Fibroblast of skin of back (primary cell): ENCODE data around the gene RRAS.

Experiments
- DNase-seq: peaks from one replicate; pipeline ENCODE4 v3.0.0-alpha.2; 2013

Gene RRAS

DNA sequence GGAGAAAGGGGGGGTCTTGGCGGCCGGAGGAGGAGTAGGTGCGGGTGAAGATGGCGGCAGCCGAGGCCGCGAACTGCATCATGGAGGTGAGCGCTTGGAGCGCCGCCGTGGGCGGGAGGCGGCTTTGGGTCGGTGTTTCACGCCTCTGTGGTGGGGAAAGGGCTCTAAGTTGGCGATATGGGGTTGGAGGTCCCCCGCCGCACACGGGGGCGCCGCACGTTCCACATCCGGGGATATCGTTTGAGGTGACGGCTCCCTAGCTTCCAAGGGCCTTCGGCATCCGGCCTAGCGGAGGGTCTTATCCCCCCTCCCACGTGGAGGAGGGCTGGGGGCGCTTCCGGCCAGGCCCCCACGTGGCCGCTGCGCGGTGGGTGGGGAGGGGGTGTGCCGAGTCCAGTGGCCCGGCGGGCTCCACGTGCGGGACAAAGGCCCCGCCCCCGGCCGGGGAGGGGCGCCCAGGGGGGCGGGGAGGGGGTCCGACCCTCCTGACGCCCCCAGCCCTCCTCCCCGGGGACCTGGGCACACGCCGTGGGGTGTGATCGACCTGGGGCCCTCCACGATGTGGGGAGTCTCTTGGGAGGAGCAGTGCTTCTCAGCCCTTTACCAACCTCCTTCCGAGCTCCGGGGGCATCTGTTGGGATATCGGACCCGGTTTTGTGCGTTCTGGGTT is 37.4 kb upstream of the RRAS start, which contains the start of gene PRMT1:
PRMT1 (plus strand) TSS at position 41 of the 670 bp plus-strand sequence; CDS start at position 51, 10 bp downstream.
- peak; percentile 35 for DNase-seq

DNA sequence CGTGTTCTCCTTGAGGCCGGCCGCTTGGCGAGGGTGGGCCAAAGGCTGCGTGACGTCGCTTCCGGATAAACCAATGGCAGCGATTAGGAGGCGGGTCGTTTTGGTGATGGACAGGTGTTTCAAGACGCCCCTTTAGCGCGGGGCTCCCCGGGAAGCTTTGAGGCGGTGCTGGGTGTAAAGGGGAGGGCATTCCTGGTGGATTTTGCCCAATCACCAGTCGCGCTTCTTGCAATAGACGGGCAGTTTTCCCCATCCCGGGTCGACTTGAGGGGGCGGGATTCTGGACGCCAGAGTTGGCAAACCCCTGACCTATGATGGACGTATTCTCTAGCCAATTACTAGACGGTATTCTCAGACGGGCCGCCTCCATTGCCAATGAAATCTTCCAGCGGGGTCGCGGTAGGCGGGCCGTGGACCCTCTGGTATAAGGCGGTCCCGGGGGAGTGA is 36.9 kb upstream of the RRAS start:
- DNase-seq = peak; percentile 100

- DNase-seq = peak; percentile 91
Observed at GRCh38 chr19:49676136-49676783, 36.3 kb upstream of the RRAS start.

DNA sequence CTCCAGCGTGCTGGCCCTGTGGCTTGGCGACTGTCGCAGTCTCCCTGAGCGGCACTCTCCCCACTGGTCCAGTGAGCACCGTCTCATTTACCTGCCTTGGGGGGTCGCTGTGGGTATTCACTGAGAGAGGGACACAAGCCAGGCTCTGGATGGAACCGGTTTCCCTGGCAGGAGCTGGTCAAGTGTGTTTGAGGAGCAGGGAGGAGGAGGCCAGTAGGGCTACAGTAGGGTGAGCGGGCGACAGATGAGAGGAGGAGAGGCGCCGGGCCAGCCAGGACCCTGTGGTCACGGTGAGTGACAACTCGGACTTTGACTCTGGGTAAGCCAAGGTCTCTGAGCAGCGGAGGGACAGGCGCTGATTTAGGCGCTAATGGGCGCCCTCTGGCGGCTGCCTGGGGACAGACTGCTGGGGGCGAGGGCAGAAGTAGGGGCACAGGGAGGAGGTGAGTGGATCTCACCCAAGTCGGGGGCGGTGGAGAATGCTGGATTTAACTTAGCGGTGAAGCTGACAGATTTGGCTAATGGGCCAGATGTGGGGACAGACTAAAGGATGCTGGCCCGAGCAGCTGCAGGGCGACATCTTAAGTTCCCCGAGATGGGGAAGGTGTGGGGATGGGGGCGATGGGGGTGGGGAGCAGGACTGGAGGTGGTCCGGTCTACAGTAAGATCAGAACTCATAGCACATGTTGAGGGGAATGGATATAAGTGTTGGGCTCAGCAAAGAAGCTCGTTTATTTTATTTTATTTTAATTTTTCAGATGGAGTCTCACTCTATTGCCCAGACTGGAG is 32.4 kb upstream of the RRAS start:
- peak; percentile 58 for DNase-seq

- DNase-seq = no peak
Observed at GRCh38 chr19:49669516-49669915, 29.6 kb upstream of the RRAS start.

DNA sequence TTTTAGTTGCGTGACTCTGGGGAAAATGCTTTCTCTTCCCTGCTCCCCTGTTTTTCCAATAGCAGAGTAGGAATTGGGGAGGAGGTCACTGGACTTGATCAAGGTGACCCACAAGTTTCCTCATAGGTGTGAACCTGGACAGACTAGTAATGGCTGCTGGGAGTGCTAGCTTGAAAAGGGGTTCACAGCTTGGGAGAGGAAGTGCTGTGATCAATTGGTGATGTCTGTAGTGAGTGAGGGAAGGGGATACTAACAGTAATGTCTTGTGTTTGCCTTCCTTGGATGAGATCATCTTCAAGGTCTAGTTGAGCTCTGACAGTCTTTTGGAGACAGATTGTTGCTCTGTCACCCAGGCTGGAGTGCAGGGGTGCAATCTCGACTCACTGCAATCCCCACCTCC is 27.5 kb upstream of the RRAS start:
- no peak for DNase-seq

DNA sequence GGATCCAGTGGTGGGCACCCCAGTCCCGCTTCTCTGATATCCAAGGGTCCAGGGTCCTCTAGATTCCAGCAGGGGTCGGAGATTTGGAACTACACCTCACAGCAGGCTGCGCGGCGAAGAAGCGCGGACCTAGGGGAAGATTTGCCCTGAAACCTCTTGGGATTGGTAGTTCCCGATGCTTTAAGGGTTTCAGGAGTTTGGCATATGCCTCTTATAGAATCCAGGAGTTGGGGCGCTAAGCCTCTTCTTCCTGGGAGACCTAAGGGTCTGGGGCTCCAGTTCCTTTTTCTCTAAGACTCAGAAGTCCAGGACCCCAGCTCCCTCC is 26.1 kb upstream of the RRAS start:
- no peak for DNase-seq

DNA sequence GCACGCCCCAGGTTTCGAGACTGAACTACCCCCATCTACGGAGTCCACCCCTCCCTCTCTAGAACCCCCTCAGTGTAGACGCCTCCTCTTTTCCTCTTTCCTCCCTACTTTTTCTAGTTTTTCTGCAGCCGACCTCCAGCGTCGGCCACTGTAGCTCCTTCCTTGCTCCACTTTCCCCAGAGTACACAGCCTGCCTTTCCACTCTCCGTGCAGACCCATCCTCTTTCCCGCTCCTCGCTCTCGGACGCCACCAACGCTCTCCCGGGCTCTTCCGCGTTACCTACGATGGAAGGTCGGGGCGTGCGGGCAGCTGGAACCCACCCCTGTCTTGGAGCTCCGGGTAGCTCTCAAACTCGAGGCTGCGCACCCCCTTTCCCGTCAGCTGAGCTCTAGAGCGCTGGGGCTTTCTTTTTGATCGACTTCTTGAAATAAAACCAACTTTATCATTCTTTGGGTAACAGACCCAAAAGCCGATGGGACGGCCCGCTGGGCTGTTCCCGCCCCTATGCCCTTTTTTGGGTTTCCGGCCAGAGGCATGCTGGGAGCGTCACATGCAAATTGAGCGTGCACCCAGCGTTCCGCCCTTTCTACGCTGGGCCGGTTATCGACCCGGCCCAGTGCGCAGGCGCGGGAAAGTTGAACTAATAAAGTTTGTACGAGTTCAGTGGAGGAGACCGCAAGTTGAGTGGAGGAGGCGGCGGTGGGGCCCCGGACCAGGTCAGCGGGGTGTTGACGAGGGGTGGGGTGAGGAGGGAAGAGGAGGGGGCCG is 25.6 kb upstream of the RRAS start, which contains the start of the genes BCL2L12 and IRF3:
BCL2L12 (plus strand) TSS at position 583 of the 769 bp plus-strand sequence. CDS start 760 bp downstream, outside the sequence.
IRF3 (minus strand) TSS at position 507 of the 769 bp plus-strand sequence. CDS start 1,019 bp downstream, outside the sequence.
- peak; percentile 95 for DNase-seq

GRCh38 chr19:49665036-49665350 is 25.1 kb upstream of the RRAS start:
- DNase-seq = no peak

GRCh38 chr19:49664171-49665035 is 24.5 kb upstream of the RRAS start:
- DNase-seq = peak; percentile 73

- DNase-seq = no peak
Observed at GRCh38 chr19:49663224-49663623, 23.3 kb upstream of the RRAS start.

DNA sequence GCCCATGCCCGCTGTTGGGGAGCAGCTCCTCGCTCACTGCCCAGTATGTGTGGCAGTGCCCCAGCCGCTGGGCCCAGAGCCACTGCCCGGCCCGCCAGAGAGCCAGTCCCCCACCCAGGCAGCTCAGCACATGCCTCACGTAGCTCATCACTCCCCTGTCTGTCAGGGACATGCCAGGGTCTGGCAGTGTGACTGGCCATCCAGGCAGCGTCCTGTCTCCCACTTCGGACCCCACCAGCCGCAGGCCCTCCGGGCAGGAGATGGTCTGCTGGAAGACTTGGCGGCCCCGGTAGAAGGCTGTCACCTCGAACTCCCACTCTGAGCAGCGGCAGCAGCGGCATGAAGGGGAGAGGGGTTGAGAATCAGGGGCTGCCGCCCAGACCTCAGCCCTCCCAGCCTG is 22.1 kb upstream of the RRAS start:
- no peak for DNase-seq

- no peak for DNase-seq
Observed at GRCh38 chr19:49660338-49660961, 20.5 kb upstream of the RRAS start.

- DNase-seq = no peak
Observed at GRCh38 chr19:49658566-49659442, 18.9 kb upstream of the RRAS start.

DNA sequence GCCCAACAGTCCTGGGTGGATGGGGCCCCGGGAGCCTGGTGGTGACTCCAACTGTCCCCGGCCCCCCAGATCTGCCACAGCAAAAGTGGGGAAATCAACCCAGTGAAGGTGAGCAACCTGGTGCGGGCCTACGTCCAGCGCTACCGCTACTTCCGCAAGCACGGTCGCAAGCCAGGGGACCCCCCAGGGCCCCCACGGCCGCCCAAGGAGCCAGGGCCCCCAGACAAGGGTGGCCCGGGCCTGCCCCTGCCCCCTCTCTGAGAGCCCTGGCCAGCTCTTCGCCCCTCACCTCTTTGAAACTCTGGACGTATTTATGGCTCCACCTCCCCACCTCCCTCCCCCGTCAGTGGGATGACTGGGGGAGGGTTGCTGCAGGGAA is 18.2 kb upstream of the RRAS start:
- no peak for DNase-seq

DNA sequence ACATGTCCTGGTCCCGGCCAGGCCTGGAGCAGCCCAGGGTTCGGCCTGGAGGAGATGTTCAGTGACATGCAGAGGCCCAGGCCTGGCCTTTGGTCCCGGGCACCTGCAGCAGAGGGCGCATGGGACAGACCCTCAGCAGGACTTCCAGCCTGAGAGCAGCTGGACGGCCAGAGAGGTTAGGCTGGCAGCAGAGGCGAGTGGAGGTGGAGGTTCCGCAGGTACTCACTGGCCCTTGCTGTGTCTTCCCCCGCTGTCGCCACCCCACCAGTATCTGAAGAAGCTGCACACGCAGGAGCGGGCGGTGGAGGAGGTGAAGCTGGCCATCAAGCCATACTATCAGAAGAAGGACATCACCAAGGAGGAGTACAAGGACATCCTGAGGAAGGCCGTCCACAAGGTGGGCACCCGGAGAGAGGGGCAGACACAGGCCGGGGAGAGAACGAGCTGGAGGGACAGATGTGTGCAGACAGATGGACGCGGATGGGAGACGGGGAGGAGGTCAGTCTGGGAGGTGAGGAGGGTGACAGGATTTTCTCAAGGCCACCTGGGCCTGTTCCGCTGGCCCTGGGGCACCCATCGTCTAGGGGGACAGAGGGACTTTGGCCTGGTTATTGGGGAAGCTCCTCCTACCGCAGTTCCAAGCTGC is 17.7 kb upstream of the RRAS start:
- DNase-seq = no peak

DNA sequence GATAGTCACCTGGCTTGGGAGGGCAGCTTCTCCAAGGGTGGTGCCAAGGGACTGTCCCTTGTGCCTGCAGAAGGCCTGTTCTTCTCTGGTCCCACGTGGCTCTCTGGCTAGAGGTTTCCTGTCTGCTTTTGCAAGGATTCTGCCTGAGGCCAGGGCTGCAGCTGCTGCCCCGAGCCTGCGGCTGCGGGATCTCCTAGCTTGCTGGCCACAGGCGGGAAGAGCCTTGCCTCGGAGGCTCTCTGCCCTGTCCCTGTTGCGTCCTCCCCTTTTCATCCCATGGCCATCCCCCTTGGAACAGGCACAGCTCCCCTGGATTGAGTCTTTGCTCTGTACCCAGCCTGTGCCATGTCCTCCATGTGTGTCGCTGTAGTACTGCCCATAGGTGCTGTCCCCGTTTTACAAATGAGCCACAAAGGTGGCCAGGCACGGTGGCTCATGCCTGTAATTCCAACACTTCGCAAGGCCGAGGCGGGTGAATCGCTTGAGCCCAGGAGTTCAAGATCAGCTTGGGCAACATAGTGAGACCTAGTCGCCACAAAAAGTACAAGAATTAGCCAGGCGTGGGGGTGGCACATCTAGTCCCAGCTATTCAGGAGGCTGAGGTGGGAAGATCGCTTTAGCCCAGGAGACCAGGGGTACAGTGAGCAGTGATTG is 16.6 kb upstream of the RRAS start:
- DNase-seq = no peak

DNA sequence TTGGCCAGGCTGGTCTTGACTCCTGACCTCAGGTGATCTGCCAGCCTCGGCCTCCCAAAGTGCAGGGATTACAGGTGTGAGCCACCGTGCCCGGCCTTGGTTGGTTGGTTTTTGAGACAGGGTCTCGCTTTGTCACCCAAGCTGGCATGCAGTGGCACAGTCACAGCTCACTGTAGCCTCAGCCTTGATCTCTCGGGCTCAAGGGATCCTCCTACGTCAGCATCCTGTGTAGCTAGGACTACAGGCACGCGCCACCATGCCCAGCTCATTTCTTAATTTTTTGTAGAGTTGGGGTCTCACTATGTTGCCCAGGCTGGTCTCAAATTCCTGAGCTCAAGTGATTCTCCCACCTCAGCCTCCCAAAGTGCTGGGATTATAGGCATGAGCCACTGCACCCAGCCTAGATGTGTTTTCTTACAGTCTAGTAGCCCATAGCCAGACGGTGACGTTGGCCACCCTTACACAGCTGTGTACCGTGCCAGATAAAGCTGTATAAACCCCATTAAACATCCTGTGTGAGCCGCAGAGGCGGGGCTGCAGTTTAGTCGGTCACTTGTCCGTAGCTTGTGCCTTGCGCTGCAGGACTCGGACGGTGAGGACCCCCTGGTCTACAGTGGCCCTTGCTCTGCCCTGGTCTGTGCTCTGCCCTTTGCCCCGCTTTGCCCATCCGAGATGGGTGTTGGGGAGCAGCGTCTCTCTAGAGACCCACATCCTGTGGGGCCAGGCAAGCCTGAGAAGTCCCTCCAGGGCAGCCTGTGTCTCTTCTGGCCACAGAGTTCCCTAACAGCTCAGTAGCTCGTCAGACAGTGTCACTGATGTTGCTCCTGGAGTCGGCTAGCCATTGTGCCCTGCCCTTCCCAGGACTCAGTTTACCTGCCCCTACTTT is 15.9 kb upstream of the RRAS start:
- no peak for DNase-seq
